Measurements from ENCODE around the gene CADPS2.

Gene CADPS2

DNA sequence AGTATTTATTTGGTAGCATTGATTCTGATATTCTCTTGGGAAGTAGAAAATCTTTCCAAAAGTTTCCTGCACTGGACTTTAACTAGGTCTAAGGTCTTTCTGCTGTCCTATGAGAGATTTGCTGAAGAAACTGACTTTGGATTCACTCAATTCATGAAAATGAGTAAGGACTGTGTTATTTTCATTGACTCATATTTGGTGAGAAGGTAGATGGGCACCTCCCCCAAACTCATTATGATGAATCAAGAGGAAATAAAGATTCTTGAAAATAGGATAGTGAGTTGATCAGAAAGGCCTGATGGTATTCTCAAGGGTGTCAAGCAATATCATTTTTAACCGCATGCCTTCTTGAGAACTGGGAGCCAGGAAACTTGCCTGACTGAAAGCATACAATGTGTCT lies 297.6 kb downstream of the CADPS2 start:
- Histone ChIP-seq H3F3A (ENCODE audit: insufficient read depth, low read length) (no peaks in the 10 kb centered on the region), H3K4me1 (ENCODE audit: insufficient read depth, low read length, severe bottlenecking) (no peaks in the 10 kb centered on the region), H3K36me3 (ENCODE audit: insufficient read depth, low read length) (no peaks in the 10 kb centered on the region), H4K20me1 (ENCODE audit: insufficient read depth, low read length) (no peaks in the 10 kb centered on the region), H3K4me2 (ENCODE audit: low read length) (no peak overlapping the region), H3K79me2 (ENCODE audit: insufficient read depth, low read length) (no peaks in the 10 kb centered on the region), H3K9ac (ENCODE audit: low read length) (no peak overlapping the region), H3K27me3 (ENCODE audit: insufficient read depth, low read length) (no peaks in the 10 kb centered on the region), H3K4me3 (ENCODE audit: low read depth, low read length, poor library complexity, severe bottlenecking) (no peak overlapping the region), H3K27ac (ENCODE audit: low read depth, low read length, poor library complexity, severe bottlenecking) (no peak overlapping the region), H2AFZ (ENCODE audit: low read length) (no peak overlapping the region), H3K9me2 (ENCODE audit: low read depth, low read length) (no peaks in the 10 kb centered on the region), H3K9me3 (ENCODE audit: low read length) (no peaks in the 10 kb centered on the region)
- TF ChIP-seq EZH2 (IDR thresholded peaks at IDR 0.05; ENCODE audit: borderline replicate concordance, low read length) = no peak
- TF ChIP-seq CTCF (IDR thresholded peaks at IDR 0.05; ENCODE audit: low read length) = no peak

DNA sequence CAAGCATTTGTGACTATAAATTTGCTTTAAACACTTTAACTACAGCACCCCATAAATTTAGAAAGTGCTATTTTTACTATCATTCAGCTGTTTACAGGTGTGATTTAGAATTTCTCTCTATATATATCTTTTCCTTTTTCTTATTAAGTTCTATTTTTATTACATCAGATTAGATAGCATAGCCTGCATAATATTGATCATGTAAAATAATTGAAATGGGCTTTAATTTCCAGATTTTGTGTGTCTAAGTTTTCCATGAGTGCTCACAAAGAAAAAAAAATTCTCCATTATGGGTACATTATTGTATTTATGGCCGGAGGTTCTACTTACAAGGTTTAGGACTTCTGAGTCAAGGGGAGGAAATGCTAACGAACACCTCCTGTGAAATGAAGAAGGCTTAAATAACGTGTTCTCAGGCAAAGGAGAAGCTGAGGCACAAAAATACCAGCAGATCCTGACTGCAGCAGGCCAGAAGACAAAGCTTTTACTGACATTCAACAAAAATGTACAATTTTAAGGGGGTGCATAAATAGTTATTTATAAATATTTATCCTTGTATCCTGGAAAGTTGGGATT lies 301.5 kb downstream of the CADPS2 start:
- Histone ChIP-seq H2AFZ (ENCODE audit: low read length) (no peak overlapping the region), H3K4me3 (ENCODE audit: low read depth, low read length, poor library complexity, severe bottlenecking) (no peak overlapping the region), H3K9me2 (ENCODE audit: low read depth, low read length) (no peaks in the 10 kb centered on the region), H3K9me3 (ENCODE audit: low read length) (no peaks in the 10 kb centered on the region), H3K36me3 (ENCODE audit: insufficient read depth, low read length) (no peaks in the 10 kb centered on the region), H3K79me2 (ENCODE audit: insufficient read depth, low read length) (no peaks in the 10 kb centered on the region), H3K27me3 (ENCODE audit: insufficient read depth, low read length) (no peaks in the 10 kb centered on the region), H3K4me2 (ENCODE audit: low read length) (no peak overlapping the region), H3F3A (ENCODE audit: insufficient read depth, low read length) (no peaks in the 10 kb centered on the region), H3K27ac (ENCODE audit: low read depth, low read length, poor library complexity, severe bottlenecking) (no peak overlapping the region), H4K20me1 (ENCODE audit: insufficient read depth, low read length) (no peaks in the 10 kb centered on the region), H3K9ac (ENCODE audit: low read length) (no peak overlapping the region), H3K4me1 (ENCODE audit: insufficient read depth, low read length, severe bottlenecking) (no peaks in the 10 kb centered on the region)
- TF ChIP-seq CTCF (IDR thresholded peaks at IDR 0.05; ENCODE audit: low read length) (no peak), EZH2 (IDR thresholded peaks at IDR 0.05; ENCODE audit: borderline replicate concordance, low read length) (no peak)

DNA sequence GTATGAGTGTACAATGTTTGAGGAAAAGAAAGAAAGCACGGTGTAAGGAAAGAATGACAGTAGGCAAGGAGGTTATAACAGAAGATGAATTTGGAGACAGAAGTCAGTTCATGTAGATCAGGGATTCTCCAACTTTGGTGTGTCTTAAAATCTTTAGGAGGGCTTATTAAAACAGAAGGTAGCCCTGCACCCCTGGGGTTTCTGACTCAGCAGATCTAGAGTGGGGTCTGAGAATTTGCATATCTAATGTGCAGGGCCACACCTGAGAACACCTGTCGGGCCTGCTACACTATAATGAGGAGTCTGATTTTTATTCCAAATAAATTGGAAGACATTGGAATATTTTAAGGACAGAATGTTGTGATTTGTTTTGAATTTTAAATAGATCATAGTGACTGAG lies 307.9 kb downstream of the CADPS2 start:
- TF ChIP-seq EZH2 (IDR thresholded peaks at IDR 0.05; ENCODE audit: borderline replicate concordance, low read length) (no peak), CTCF (IDR thresholded peaks at IDR 0.05; ENCODE audit: low read length) (no peak)
- Histone ChIP-seq H3K9me2 (ENCODE audit: low read depth, low read length) (no peaks in the 10 kb centered on the region), H3K4me2 (ENCODE audit: low read length) (no peak overlapping the region), H2AFZ (ENCODE audit: low read length) (no peak overlapping the region), H4K20me1 (ENCODE audit: insufficient read depth, low read length) (no peaks in the 10 kb centered on the region), H3K4me3 (ENCODE audit: low read depth, low read length, poor library complexity, severe bottlenecking) (no peak overlapping the region), H3K9ac (ENCODE audit: low read length) (no peak overlapping the region), H3K4me1 (ENCODE audit: insufficient read depth, low read length, severe bottlenecking) (no peaks in the 10 kb centered on the region), H3K9me3 (ENCODE audit: low read length) (no peaks in the 10 kb centered on the region), H3K27ac (ENCODE audit: low read depth, low read length, poor library complexity, severe bottlenecking) (no peak overlapping the region), H3K36me3 (ENCODE audit: insufficient read depth, low read length) (no peaks in the 10 kb centered on the region), H3F3A (ENCODE audit: insufficient read depth, low read length) (no peaks in the 10 kb centered on the region), H3K79me2 (ENCODE audit: insufficient read depth, low read length) (no peaks in the 10 kb centered on the region), H3K27me3 (ENCODE audit: insufficient read depth, low read length) (no peaks in the 10 kb centered on the region)
